Amniotic stem cell (primary cell): ENCODE results near the gene NASP.

Experiments
- DNase-seq: peaks from one replicate; lab custom pipeline; 2025; lab: John Stamatoyannopoulos, UW

The NASP gene

GRCh38 chr1:45620588-45621500, 37.0 kb downstream of the NASP start:
- DNase-seq: no peak

GRCh38 chr1:45621501-45621836, 37.6 kb downstream of the NASP start:
- no peak for DNase-seq

GRCh38 chr1:45621895-45622523, 38.2 kb downstream of the NASP start:
- no peak for DNase-seq

GRCh38 chr1:45622524-45623394, 38.9 kb downstream of the NASP start:
- DNase-seq: no peak

- DNase-seq: no peak
Observed at GRCh38 chr1:45623972-45624371, 40.1 kb downstream of the NASP start, which contains the start of gene CCDC17. Gene CCDC17, minus strand, starts transcription at chr1:45624054. Its CDS starts 145 bp downstream, at chr1:45623909.

- DNase-seq: no peak
Observed at GRCh38 chr1:45629035-45629434, 45.2 kb downstream of the NASP start.

- no peak for DNase-seq
Observed at GRCh38 chr1:45630429-45630828, 46.6 kb downstream of the NASP start.

- DNase-seq: no peak
Observed at GRCh38 chr1:45635211-45635610, 51.4 kb downstream of the NASP start.

- DNase-seq: no peak
Observed at GRCh38 chr1:45640293-45640692, 56.5 kb downstream of the NASP start.

- no peak for DNase-seq
Observed at GRCh38 chr1:45643321-45643720, 59.5 kb downstream of the NASP start.

GRCh38 chr1:45643978-45644377, 60.1 kb downstream of the NASP start:
- DNase-seq: no peak

GRCh38 chr1:45644661-45645060, 60.8 kb downstream of the NASP start:
- DNase-seq: no peak

- DNase-seq: no peak
Observed at GRCh38 chr1:45647248-45648021, 63.6 kb downstream of the NASP start.

GRCh38 chr1:45654540-45655280, 70.9 kb downstream of the NASP start:
- DNase-seq: no peak

GRCh38 chr1:45656573-45657226, 72.9 kb downstream of the NASP start:
- DNase-seq: no peak

- no peak for DNase-seq
Observed at GRCh38 chr1:45658171-45658570, 74.3 kb downstream of the NASP start.

GRCh38 chr1:45659222-45659621, 75.4 kb downstream of the NASP start:
- DNase-seq: no peak

GRCh38 chr1:45660336-45660735, 76.5 kb downstream of the NASP start:
- no peak for DNase-seq

- DNase-seq: no peak
Observed at GRCh38 chr1:45666836-45667235, 83.0 kb downstream of the NASP start.

- DNase-seq: no peak
Observed at GRCh38 chr1:45667321-45668111, 83.7 kb downstream of the NASP start.
